Measurements from ENCODE around the gene SLC22A16.
"Not testable (repeated sequence)": the region's sequence is repeated elsewhere in the genome, so short reads cannot be mapped to it uniquely, and the experiment has no call there.

SLC22A16 gene

GRCh38 chr6:110458476-110458875, 17.9 kb downstream of the SLC22A16 start:
- DNase-seq, result no peak
- in situ Hi-C loops (cut with MboI; ENCODE audit: low pct_unique_long_range_greater_than_20kb, low sequenced_read_pairs), result no loop called here

- in situ Hi-C loops (cut with MboI; ENCODE audit: low pct_unique_long_range_greater_than_20kb, low sequenced_read_pairs), result not testable (repeated sequence)
- peak; percentile 58 for DNase-seq
These were observed 18.7 kb downstream of the SLC22A16 start for GRCh38 chr6:110457567-110458175.

- in situ Hi-C loops (cut with MboI; ENCODE audit: low pct_unique_long_range_greater_than_20kb, low sequenced_read_pairs), result no loop called here
- DNase-seq, result no peak
These were observed 19.7 kb downstream of the SLC22A16 start for GRCh38 chr6:110456694-110457093.

GRCh38 chr6:110449541-110449895, 26.9 kb downstream of the SLC22A16 start:
- in situ Hi-C loops (cut with MboI; ENCODE audit: low pct_unique_long_range_greater_than_20kb, low sequenced_read_pairs), result no loop called here
- no peak for DNase-seq

GRCh38 chr6:110448846-110449540, 27.4 kb downstream of the SLC22A16 start:
- peak; percentile 49 for DNase-seq
- in situ Hi-C loops (cut with MboI; ENCODE audit: low pct_unique_long_range_greater_than_20kb, low sequenced_read_pairs), result no loop called here

GRCh38 chr6:110447761-110448160, 28.7 kb downstream of the SLC22A16 start:
- no peak for DNase-seq
- in situ Hi-C loops (cut with MboI; ENCODE audit: low pct_unique_long_range_greater_than_20kb, low sequenced_read_pairs), result no loop called here

- in situ Hi-C loops (cut with MboI; ENCODE audit: low pct_unique_long_range_greater_than_20kb, low sequenced_read_pairs), result no loop called here
- no peak for DNase-seq
These were observed 30.0 kb downstream of the SLC22A16 start for GRCh38 chr6:110446405-110446804.

GRCh38 chr6:110440026-110440425, 36.4 kb downstream of the SLC22A16 start:
- in situ Hi-C loops (cut with MboI; ENCODE audit: low pct_unique_long_range_greater_than_20kb, low sequenced_read_pairs), result no loop called here
- no peak for DNase-seq

GRCh38 chr6:110439356-110439755, 37.1 kb downstream of the SLC22A16 start:
- DNase-seq, result no peak
- in situ Hi-C loops (cut with MboI; ENCODE audit: low pct_unique_long_range_greater_than_20kb, low sequenced_read_pairs), result no loop called here

- in situ Hi-C loops (cut with MboI; ENCODE audit: low pct_unique_long_range_greater_than_20kb, low sequenced_read_pairs), result no loop called here
- DNase-seq, result no peak
These were observed 41.3 kb downstream of the SLC22A16 start for GRCh38 chr6:110434961-110435602.

- in situ Hi-C loops (cut with MboI; ENCODE audit: low pct_unique_long_range_greater_than_20kb, low sequenced_read_pairs), result no loop called here
- no peak for DNase-seq
These were observed 44.0 kb downstream of the SLC22A16 start for GRCh38 chr6:110432285-110432900.

GRCh38 chr6:110430741-110431140, 45.7 kb downstream of the SLC22A16 start:
- in situ Hi-C loops (cut with MboI; ENCODE audit: low pct_unique_long_range_greater_than_20kb, low sequenced_read_pairs), result no loop called here
- DNase-seq, result no peak

- in situ Hi-C loops (cut with MboI; ENCODE audit: low pct_unique_long_range_greater_than_20kb, low sequenced_read_pairs), result no loop called here
- no peak for DNase-seq
These were observed 46.2 kb downstream of the SLC22A16 start for GRCh38 chr6:110430236-110430635.

GRCh38 chr6:110428153-110428552, 48.3 kb downstream of the SLC22A16 start:
- DNase-seq, result no peak
- in situ Hi-C loops (cut with MboI; ENCODE audit: low pct_unique_long_range_greater_than_20kb, low sequenced_read_pairs), result no loop called here

GRCh38 chr6:110425816-110426215, 50.6 kb downstream of the SLC22A16 start:
- no peak for DNase-seq
- in situ Hi-C loops (cut with MboI; ENCODE audit: low pct_unique_long_range_greater_than_20kb, low sequenced_read_pairs), result no loop called here

- in situ Hi-C loops (cut with MboI; ENCODE audit: low pct_unique_long_range_greater_than_20kb, low sequenced_read_pairs), result no loop called here
- DNase-seq, result peak; percentile 32
These were observed 54.0 kb downstream of the SLC22A16 start for GRCh38 chr6:110422444-110422822.

GRCh38 chr6:110421749-110422443, 54.5 kb downstream of the SLC22A16 start:
- in situ Hi-C loops (cut with MboI; ENCODE audit: low pct_unique_long_range_greater_than_20kb, low sequenced_read_pairs), result no loop called here
- peak; percentile 93 for DNase-seq

GRCh38 chr6:110419028-110419739, 57.2 kb downstream of the SLC22A16 start:
- DNase-seq, result no peak
- in situ Hi-C loops (cut with MboI; ENCODE audit: low pct_unique_long_range_greater_than_20kb, low sequenced_read_pairs), result no loop called here

GRCh38 chr6:110418594-110418993, 57.8 kb downstream of the SLC22A16 start:
- in situ Hi-C loops (cut with MboI; ENCODE audit: low pct_unique_long_range_greater_than_20kb, low sequenced_read_pairs), result no loop called here
- no peak for DNase-seq

Data from KBM-7 (cell line).